ENCODE results near the gene MTFMT. TPM values are rescaled to one million over a fixed set of nuclear protein-coding genes. Genes with fewer than 3 reads are reported as not detected.
"Not testable (repeated sequence)": the region's sequence is repeated elsewhere in the genome, so short reads cannot be mapped to it uniquely, and the experiment has no call there.

The MTFMT gene
- total RNA-seq, 1 donor from 2014 or later: 9.8 TPM

- ATAC-seq: no peak
These were observed 7.9 kb upstream of the MTFMT start for GRCh38 chr15:65037309-65037708.

DNA sequence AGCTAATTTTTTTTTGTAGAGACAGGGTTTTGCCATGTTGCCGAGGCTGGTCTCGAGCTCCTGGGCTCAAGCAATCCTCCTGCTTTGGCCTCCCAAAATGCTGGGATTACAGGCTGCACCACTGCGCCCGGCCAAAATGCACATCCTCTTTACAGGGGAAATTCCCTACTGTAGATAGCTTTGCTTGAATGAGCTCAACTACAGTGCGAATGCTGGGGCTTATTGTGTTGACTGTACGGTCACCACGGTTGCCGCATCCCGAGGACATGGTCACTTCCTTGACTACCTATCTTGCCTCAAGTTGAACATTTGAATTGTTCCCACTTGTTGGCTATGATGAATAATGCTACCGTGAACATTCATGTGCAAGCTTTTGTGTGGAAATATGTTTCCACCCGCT lies 5.3 kb upstream of the MTFMT start:
- no peak for ATAC-seq

GRCh38 chr15:65033659-65034269 lies 4.3 kb upstream of the MTFMT start:
- ATAC-seq: no peak

DNA sequence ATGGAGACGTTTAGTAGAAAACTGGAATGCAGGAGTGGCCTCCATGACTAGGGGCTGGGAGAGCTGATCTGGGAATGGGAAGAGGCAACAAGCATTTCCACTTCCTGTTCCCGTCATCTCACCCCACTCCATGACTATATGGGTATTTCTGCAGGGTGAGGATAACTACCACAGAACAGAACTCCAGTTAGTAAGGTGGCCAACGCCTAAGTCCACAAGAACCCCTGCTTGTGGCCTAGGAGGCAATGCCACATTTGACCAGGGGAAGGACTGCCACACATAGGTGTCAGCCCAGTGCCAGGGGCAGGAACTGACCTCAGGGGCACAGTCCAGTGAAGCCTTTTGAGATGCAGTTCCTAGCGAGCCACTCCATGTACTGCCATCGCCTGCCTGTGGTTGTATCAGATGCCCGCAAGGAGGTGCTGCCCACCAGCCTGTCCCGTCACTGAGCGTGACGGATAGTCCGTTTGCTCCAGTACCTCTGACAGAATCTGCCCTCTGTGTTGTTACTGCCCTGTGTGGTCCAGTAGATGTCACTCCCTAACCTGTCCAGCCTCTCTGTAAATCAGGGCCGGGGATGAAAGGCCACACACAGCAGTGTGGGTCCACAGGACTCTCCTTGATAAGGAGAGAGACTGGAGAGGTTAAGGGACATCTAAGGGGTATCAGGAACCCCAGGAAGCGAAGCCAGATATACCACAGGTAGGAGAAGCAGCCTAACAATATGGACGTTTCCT lies 3.5 kb upstream of the MTFMT start:
- ATAC-seq: peak; percentile 70

GRCh38 chr15:65029736-65030208 lies 333 bp upstream of the MTFMT start:
- ATAC-seq: no peak

- no peak for ATAC-seq
These were observed 1.1 kb downstream of the MTFMT start for GRCh38 chr15:65028338-65028737.

GRCh38 chr15:65027593-65027992 lies 1.8 kb downstream of the MTFMT start:
- no peak for ATAC-seq

- no peak for ATAC-seq
These were observed 2.7 kb downstream of the MTFMT start for GRCh38 chr15:65026756-65027155.

- ATAC-seq: no peak
These were observed 8.0 kb downstream of the MTFMT start for GRCh38 chr15:65021488-65021887.

- peak; percentile 41 for ATAC-seq
These were observed 9.0 kb downstream of the MTFMT start for GRCh38 chr15:65020419-65020818.

GRCh38 chr15:65011198-65011597 lies 18.2 kb downstream of the MTFMT start:
- ATAC-seq: not testable (repeated sequence)

- ATAC-seq: no peak
These were observed 20.5 kb downstream of the MTFMT start for GRCh38 chr15:65008983-65009382.

- no peak for ATAC-seq
These were observed 22.6 kb downstream of the MTFMT start for GRCh38 chr15:65006876-65007275.

- ATAC-seq: no peak
These were observed 24.4 kb downstream of the MTFMT start for GRCh38 chr15:65004993-65005392.

DNA sequence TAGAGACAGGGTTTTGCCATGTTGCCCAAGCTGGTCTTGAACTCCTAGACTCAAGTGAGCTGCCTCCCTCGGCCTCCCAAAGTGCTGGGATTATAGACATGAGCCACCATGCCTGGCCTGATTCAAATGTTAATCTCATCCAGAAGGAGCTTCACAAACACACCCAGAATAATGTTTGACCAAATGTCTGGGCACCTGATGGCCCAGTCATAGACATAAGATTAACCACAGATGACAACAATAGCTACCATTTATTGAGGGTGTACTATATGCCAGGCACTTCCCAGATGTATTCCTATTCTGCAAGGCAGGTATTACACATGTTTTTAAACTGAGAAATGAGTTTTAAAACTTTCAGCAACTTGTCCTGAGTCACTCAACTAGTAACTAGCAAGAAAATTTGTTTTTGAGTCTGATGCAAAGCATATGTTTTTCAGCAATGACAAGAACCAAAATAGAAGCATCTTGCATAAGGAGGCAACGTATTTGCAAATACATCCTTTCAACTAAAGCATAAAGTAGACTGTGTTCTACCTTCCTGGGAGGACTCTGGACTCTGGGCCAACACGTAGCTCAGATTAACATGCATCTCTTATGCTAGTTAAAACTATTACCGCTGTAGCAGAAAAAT lies 31.6 kb downstream of the MTFMT start:
- no peak for ATAC-seq

DNA sequence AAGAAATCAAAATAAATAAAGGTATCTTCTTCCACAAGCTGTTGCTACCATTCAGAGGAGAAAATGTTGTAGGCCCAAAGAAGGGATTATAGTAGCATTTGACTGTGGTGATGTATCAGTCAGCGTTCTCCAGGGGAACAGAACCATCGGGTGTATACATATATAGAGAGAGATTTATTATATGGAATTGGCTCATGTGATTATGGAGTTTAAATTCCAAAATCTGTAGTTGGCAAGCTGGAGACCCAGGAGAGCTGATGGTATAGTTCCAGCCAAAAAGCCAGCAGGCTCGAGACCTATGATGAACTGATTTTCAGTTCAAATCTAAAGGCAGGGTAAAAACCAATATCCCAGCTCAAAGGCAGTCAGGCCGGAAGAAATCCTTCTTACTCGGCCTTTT lies 32.4 kb downstream of the MTFMT start:
- no peak for ATAC-seq

DNA sequence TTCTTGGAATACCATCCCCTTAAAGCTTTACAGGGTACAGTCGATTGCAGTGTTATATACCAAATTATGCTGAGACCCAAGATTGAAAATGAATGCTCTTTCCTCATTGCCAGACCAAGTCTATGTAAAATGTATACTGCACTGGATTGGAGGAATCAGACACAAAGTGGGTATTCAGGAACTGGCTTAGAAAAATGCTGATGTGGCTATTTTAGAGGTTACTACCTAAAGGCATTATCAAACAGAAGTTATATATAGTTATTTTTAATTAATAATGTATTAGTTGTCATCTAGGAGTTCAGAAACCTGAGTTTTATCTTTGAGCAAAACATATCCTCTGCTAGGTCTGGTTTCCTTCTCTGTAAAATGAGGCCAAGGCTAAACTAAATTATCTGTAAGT lies 36.1 kb downstream of the MTFMT start:
- no peak for ATAC-seq

GRCh38 chr15:64991536-64992135 lies 37.8 kb downstream of the MTFMT start:
- no peak for ATAC-seq

DNA sequence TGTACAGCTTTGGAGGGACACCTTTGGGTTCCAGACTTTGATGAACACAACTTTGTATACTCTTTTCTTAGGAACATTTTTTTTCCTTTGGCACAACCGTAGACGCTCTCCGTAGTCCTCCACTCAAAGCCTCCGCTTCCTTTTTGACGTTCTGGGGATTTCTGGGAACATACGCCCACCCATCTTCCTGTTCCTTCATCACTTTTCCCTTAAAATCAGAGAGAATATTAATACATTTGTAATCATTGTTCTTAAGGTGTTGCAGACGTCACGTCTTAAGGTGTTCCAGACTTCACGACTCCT lies 39.3 kb downstream of the MTFMT start:
- no peak for ATAC-seq

DNA sequence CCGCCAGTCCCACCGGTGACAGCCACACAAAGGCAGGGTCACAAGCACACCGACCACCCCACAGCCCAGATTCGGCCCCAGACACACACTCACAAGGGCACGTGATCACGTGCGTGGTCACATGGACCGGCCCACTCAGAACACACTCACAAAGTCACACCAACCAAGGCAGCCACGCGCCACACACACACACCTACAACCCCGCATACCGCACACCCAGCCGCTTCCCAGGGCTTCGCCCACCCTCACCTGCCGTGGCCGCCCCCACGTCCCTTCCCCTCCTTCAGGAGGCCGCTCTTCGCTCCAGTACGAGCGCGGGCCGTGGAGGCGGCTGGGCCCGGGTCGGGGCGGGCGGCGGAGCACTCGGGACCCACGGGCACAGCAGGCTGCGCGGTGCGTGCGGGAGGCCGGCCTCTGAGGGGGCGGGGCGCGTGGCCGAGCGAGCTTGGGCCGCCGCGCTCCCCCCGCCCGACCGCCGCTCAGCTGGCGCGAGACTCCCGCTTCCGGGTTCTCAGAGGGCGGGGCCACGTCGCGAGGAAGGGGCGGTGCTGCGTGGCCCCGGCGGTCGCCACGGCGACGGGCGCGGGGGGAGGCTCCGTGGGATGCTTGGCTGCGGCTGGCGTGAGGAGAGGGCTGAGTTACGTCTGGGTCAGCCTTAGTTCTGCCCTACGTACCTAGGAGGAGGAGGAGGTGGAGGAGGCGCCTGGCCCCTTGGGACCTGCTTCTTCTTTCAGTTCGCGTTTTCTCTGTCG lies 39.8 kb downstream of the MTFMT start, which contains the start of gene SPG21:
Gene SPG21, minus strand, starts transcription at position 499 of the 752 bp plus-strand sequence. CDS start 6,345 bp downstream, outside the sequence.
- peak; percentile 96 for ATAC-seq

DNA sequence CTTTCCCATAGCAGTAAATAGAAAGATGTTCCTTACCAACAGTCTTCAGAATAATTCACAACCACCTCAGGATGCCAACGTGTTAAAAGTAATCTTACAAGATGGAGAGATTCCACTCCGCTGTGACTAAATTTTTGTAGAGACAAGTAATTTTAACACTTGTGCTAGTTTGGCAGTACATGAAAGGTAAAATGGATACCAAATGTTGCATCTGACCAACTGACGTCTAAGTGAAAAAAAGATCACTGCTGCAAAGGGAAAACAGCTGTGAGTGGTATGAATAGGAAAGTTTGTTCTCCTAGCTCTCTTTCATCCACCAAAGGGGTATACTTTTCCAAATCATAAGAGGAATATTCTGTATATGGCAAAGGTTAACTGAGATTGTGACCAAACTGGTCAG lies 42.3 kb downstream of the MTFMT start:
- ATAC-seq: no peak

DNA sequence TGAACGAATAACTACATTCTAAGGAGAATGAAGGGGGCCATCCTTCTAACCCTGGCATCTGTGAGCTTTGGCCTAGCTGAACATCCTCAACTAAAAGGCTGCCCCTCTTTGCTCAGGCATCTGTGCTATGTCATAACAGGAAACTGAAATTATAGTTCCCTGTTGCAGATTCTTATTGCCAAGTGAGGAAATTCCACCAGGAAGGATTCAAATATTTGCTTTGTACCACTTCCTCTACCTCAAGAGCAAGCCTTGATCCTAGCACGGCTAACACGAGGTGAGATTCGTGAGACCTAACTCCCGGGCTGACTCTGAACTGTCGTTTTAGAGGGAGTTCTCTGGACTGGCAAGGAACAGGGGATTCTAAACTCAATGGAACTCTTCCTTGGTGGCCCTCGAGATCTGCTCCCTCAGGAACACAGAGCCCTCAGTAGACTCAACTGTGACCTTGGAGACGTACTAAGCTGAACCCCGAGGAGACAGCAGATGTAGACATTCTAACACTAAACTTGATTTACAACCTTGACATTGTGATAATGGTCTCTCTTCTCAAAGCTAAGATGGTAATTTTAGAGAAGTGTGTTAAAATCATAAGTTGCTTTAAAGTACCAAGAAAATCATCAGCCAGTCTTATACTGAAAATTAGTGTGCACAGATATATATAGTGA lies 43.9 kb downstream of the MTFMT start:
- no peak for ATAC-seq

All from esophagus mucosa (tissue), 1 donor.